GM12878 (cell line): Measurements from ENCODE around the gene ERAL1. TPM values are rescaled to one million over a fixed set of nuclear protein-coding genes. Genes with fewer than 3 reads are reported as not detected.

Source experiments
- ATAC-seq: fragments of 200-7000 bp; cut with Tn5 transposase; 3 replicates; pipeline ENCODE4 v1.9.1; 2020; ENCODE audit warnings: mild to moderate bottlenecking, moderate library complexity
- BruUV-seq: library from RNA; stranded (reverse); fragments of 400-500 nt; replicated peaks from 2 replicates; lab custom pipeline; 2021; lab: Mats Ljungman, UMichigan
- CTCF ChIA-PET: fragments of 300-600 bp; sonication (Branson Sonifier 250); formaldehyde crosslinking; extraction: SDS; loops from one replicate; lab custom pipeline; 2021; ENCODE audit warnings: inconsistent platforms; lab: Yijun Ruan, JAX
- POLR2A ChIA-PET: fragments of 350-600 bp; formaldehyde crosslinking; extraction: SDS; loops from one replicate; lab custom pipeline; 2021; ENCODE audit warnings: inconsistent platforms; lab: Charles Lee
- RAD21 ChIA-PET: fragments of 300-600 bp; sonication (Branson Sonifier 250); formaldehyde crosslinking; loops from one replicate; lab custom pipeline; 2023; ENCODE audit warnings: antibody characterized with exemption; ENCODE audit not compliant: unreplicated experiment; lab: Charles Lee
- SMC1A ChIA-PET: fragments of 300-600 bp; sonication (Branson Sonifier 250); formaldehyde crosslinking; loops from one replicate; lab custom pipeline; 2023; ENCODE audit not compliant: unreplicated experiment, uncharacterized antibody; lab: Charles Lee
- DNase-seq: peaks from one replicate; pipeline ENCODE4 v3.0.0-alpha.2; 2011; ENCODE audit warnings: low read depth, low spot score
- FAIRE-seq: peaks from 3 replicates; lab custom pipeline; 2011; peaks lifted over from hg19 to GRCh38; lab: Jason Lieb, UNC
- H2AFZ ChIP-seq: 2 replicates; pipeline ENCODE4 v1.6.0; 2011; ENCODE audit warnings: low read depth, low read length, control low read depth; ENCODE audit not compliant: control insufficient read depth
- H3K27ac ChIP-seq: 2 replicates; pipeline ENCODE4 v1.5.1; 2011; ENCODE audit warnings: control low read depth; ENCODE audit not compliant: control insufficient read depth, insufficient read depth
- H3K27me3 ChIP-seq, 2 experiments: replicated peaks in 1 of 2; 2 replicates each; pipeline versions ENCODE4 v1.6.0 to v1.6.1; 2011; ENCODE audit warnings: low read length in 1 of 2; ENCODE audit not compliant: control insufficient read depth in 2 of 2, insufficient read depth in 2 of 2
- H3K36me3 ChIP-seq, 2 experiments: 2 replicates each; pipeline ENCODE4 v1.5.1; 2011; ENCODE audit warnings: low read length in 1 of 2; ENCODE audit not compliant: control insufficient read depth in 2 of 2, insufficient read depth in 2 of 2
- H3K4me1 ChIP-seq: 2 replicates; pipeline ENCODE4 v1.6.1; 2011; ENCODE audit warnings: mild to moderate bottlenecking, low read length, moderate library complexity, mixed read lengths; ENCODE audit not compliant: control insufficient read depth, insufficient read depth
- H3K4me2 ChIP-seq: 2 replicates; pipeline ENCODE4 v1.6.0; 2011; ENCODE audit warnings: control low read depth; ENCODE audit not compliant: control insufficient read depth, insufficient read depth
- H3K4me3 ChIP-seq: fragments of 200-600 bp; sonication (generic); 2 replicates; pipeline ENCODE4 v1.5.1; 2016
- H3K79me2 ChIP-seq: 2 replicates; pipeline ENCODE4 v1.6.0; 2011; ENCODE audit warnings: low read length; ENCODE audit not compliant: control insufficient read depth, insufficient read depth
- H3K9ac ChIP-seq: 2 replicates; pipeline ENCODE4 v1.8.0; 2011; ENCODE audit warnings: low read length, control low read depth, mixed read lengths; ENCODE audit not compliant: control insufficient read depth, insufficient read depth
- H3K9me3 ChIP-seq: replicated peaks from 3 replicates; pipeline ENCODE4 v1.5.1; 2011; ENCODE audit warnings: mild to moderate bottlenecking, low read length; ENCODE audit not compliant: control insufficient read depth, insufficient read depth
- H4K20me1 ChIP-seq: 2 replicates; pipeline ENCODE4 v1.6.0; 2011; ENCODE audit not compliant: control insufficient read depth, insufficient read depth
- ATF7 ChIP-seq: fragments of 450-650 bp; IDR thresholded peaks from 2 replicates; pipeline ENCODE4 v1.6.1; 2016; ENCODE audit warnings: low read depth, mild to moderate bottlenecking
- HDGF ChIP-seq: fragments of 450-650 bp; IDR thresholded peaks from 2 replicates; pipeline ENCODE4 v1.6.1; 2016; ENCODE audit warnings: antibody characterized with exemption
- JUNB ChIP-seq: IDR thresholded peaks from 2 replicates; pipeline ENCODE4 v1.6.1; 2016; ENCODE audit warnings: antibody characterized with exemption, mild to moderate bottlenecking
- MXI1 ChIP-seq: fragments of 150-350 bp; IDR thresholded peaks from 2 replicates; pipeline ENCODE4 v1.6.1; 2011; ENCODE audit warnings: low read depth, mild to moderate bottlenecking, inconsistent platforms, low read length, improper control_type of control experiment
- NFXL1 ChIP-seq: fragments of 450-650 bp; IDR thresholded peaks from 2 replicates; pipeline ENCODE4 v1.6.1; 2017; ENCODE audit warnings: antibody characterized with exemption, mild to moderate bottlenecking, borderline replicate concordance
- RFX5 ChIP-seq: IDR thresholded peaks from 2 replicates; pipeline ENCODE4 v1.6.1; 2011; ENCODE audit warnings: low read depth, low read length, improper control_type of control experiment
- ZBTB40 ChIP-seq: fragments of 450-650 bp; IDR thresholded peaks from 2 replicates; pipeline ENCODE4 v1.6.1; 2016; ENCODE audit warnings: mild to moderate bottlenecking, moderate library complexity, borderline replicate concordance
- WGBS: methylation state at CpG from one replicate; pipeline ENCODE4 v1.1.6; 2016; ENCODE audit warnings: low lambda C conversion rate; ENCODE audit not compliant: insufficient replicate concordance, insufficient coverage; ENCODE audit errors: missing lambda C conversion rate; 5-methylcytosine and 5-hydroxymethylcytosine counted together
- in situ Hi-C: fragments of 300-500 bp; cut with MboI; formaldehyde crosslinking; loops from 9 replicates; pipeline ENCODE4 v1.14.3; 2018; ENCODE audit warnings: mixed read lengths
- intact Hi-C: fragments of 100-400 bp; cut with micrococcal nuclease; formaldehyde crosslinking; loops from one replicate; pipeline ENCODE4 v1.14.2; 2022; ENCODE audit not compliant: unreplicated experiment
- polyA plus RNA-seq, 11 experiments: library from polyadenylated mRNA; depleted of rRNA in 4 of 11; unstranded in 6 of 11; stranded (reverse) in 5 of 11; fragments of >200 nt; fragmentation: Nextera tagmentation in 4 of 11; fragmentation: Illumina TruSeq in 1 of 11; extraction: Ambion mirVana in 4 of 11; extraction: Trizol in 1 of 11; gene quantifications; 1 replicate in 1 of 11; 2 replicates in 10 of 11; pipeline versions ENCODE4 v1.2.1 to v1.2.3, GENCODE V29; 2011 to 2016; ENCODE audit warnings: inconsistent platforms in 2 of 11, missing spikeins in 2 of 11, low read depth in 1 of 11
- total RNA-seq, 4 experiments: library from RNA; depleted of rRNA in 3 of 4; stranded (reverse); fragments of >200 nt in 3 of 4; fragmentation: Illumina TruSeq in 1 of 4; extraction: Trizol in 1 of 4; gene quantifications; 2 replicates each; pipeline versions ENCODE4 v1.2.1 to v1.2.3, GENCODE V29; 2013 to 2021

Gene ERAL1
- total and polyA plus RNA-seq, 10 of the 15 experiments (the other 5 are each of a cell fraction or from before 2014, with no cell fraction given), result 27.7 to 175 (median 104) TPM

- TF ChIP-seq ZBTB40 (no peak), JUNB (peak; percentile 59), ATF7 (no peak), NFXL1 (no peak)
- TF ChIP-seq, all 136 proteins: peak for 2
These were observed 44.4 kb upstream of the ERAL1 start (continued) for GRCh38 chr17:28810437-28810836.

- TF ChIP-seq MXI1 (no peak), RFX5 (no peak), HDGF (no peak)
- Histone ChIP-seq H2AFZ (peak overlapping the region; percentile 63), H3K27ac (no peak overlapping the region; the same call in 1 of the 2 replicates), H3K4me3 (peak overlapping the region; percentile 75), H3K36me3 (peaks cover 0 to 3% of the 10 kb centered on the region in 2 experiments; a peak in 1 of 4 replicates), H3K4me1 (peaks cover 18% of the 10 kb centered on the region), H3K4me2 (peak overlapping the region; percentile 69), H3K27me3 (no peaks in the 10 kb centered on the region), H3K9me3 (no peaks in the 10 kb centered on the region), H3K9ac (peak overlapping the region; percentile 41), H3K79me2 (peaks cover 18% of the 10 kb centered on the region), H4K20me1 (no peaks in the 10 kb centered on the region)
- ChIA-PET SMC1A (interaction anchor here (0.6 to 3.6 kb wide), 12 partner anchors 9 to 90 kb away, joined by 3 to 13 read pairs (median 4); partner anchors contain the start of genes FAM222B, FLOT2 and TLCD1), RAD21 (interaction anchor here (1.0 to 2.5 kb wide), 3 partner anchors 30 to 84 kb away, joined by 6 to 23 read pairs (median 14); partner anchors contain the start of gene FAM222B), CTCF (interaction anchor here (1.1 to 4.8 kb wide), 5 partner anchors 12 to 141 kb away, joined by 3 to 40 read pairs (median 4); no protein-coding TSS in a partner anchor), POLR2A (interaction anchor here (0.8 to 1.8 kb wide), 5 partner anchors 31 to 87 kb away, joined by 3 to 6 read pairs (median 5); partner anchors contain the start of genes FAM222B and NEK8)
- intact Hi-C loops (no loop called here), in situ Hi-C loops (no loop called here)
- DNase-seq (no peak), FAIRE-seq (peak; percentile 41), ATAC-seq (no peak)
- BruUV-seq, result TSS peak; percentile 49
- WGBS, result 1% methylated on average over 6 of the region's 6 CpGs
These were observed 43.1 kb upstream of the ERAL1 start for GRCh38 chr17:28811651-28812090.
